A549 treated with ZK216348 at 1 μM for 4 hours (cell line): ENCODE results near the gene TIMM21. TPM values are rescaled to one million over a fixed set of nuclear protein-coding genes. Genes with fewer than 3 reads are reported as not detected.

Experiments used
- total RNA-seq: library from RNA; stranded (reverse); fragments of 200-300 nt; extraction: Qiagen RNA extraction; gene quantifications from 5 replicates; pipeline ENCODE4 v1.2.3, GENCODE V29; 2022; ENCODE audit warnings: low read depth

TIMM21 gene, protein sequence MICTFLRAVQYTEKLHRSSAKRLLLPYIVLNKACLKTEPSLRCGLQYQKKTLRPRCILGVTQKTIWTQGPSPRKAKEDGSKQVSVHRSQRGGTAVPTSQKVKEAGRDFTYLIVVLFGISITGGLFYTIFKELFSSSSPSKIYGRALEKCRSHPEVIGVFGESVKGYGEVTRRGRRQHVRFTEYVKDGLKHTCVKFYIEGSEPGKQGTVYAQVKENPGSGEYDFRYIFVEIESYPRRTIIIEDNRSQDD
- total RNA-seq = 56.2 to 59.5 TPM (median 57.6 TPM) in 5 replicates

DNA sequence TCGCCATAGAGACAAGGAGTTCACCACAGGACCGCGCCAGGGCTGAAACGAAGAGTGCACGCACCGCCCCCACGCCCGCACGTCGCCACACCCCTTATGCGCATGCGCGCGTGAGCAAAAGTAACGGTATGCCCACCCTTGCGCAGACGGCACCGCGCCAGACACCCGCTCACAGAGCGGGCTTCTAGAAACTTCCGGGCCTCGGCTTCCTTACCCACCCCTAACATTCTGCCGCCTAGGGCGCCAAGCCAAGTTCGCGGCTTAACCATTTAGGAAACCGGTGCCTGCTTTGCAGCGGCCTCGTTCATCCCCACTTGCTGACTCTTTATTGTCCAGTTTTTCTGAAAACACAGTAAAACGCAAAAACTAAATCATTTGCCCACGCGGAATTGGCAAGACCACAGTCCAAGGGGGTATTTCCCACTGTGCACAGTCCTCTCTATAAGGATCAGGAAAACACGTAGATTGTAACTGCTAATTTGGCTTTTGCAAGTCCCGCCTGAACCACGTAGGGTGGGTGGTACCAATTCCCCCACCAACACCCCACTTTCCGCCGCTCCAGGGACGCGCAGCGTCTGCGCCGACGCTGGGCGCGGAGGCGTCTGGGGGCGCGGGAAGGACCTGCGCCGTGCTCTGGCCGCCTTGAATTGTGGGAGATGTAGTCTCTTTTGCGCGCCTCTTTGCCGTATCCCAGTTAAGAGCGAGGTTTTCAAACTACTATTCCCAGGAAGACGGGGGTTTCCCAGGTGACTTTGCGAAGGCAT, at the start of gene TIMM21, which contains the start of gene FBXO15:
TIMM21 (plus strand) TSS at position 745 of the 764 bp plus-strand sequence. CDS start 286 bp downstream, outside the sequence.
FBXO15 (minus strand) TSS at position 56 of the 764 bp plus-strand sequence; CDS start at position 7, 49 bp downstream.

Other genes with a start within 250 kb of the TIMM21 start
- 0.45 to 0.92 TPM (median 0.81 TPM) in 5 replicates for gene FBXO15, start 689 bp upstream of the TIMM21 start, total RNA-seq
- gene CYB5A, start 143.4 kb downstream of the TIMM21 start, total RNA-seq = 120 to 171 TPM (median 127 TPM) in 5 replicates
- not detected in 5 replicates for gene C18orf63, start 167.3 kb downstream of the TIMM21 start, total RNA-seq